Left ventricle myocardium inferior (tissue), 1 donor: ENCODE measurements around the gene FANCE. TPM values are rescaled to one million over a fixed set of nuclear protein-coding genes. Genes with fewer than 3 reads are reported as not detected.
A peak's percentile ranks its signal among the peaks of the same experiment; 100 is the strongest.

Experiments used
- DNase-seq: peaks from one replicate; pipeline ENCODE4 v3.0.0-alpha.2; 2020
- H3K27ac ChIP-seq: fragments of 200-600 bp; replicated peaks from 2 replicates; pipeline ENCODE4 v1.8.0; 2021
- H3K27me3 ChIP-seq: fragments of 200-600 bp; 2 replicates; pipeline ENCODE4 v1.8.0; 2021; ENCODE audit warnings: low read depth
- H3K36me3 ChIP-seq: fragments of 200-600 bp; 2 replicates; pipeline ENCODE4 v1.8.0; 2021
- H3K4me1 ChIP-seq: fragments of 200-600 bp; 2 replicates; pipeline ENCODE4 v1.8.0; 2021
- H3K4me3 ChIP-seq: fragments of 200-600 bp; 2 replicates; pipeline ENCODE4 v1.8.0; 2021; ENCODE audit warnings: mild to moderate bottlenecking, moderate library complexity
- H3K9me3 ChIP-seq: fragments of 200-600 bp; replicated peaks from 2 replicates; pipeline ENCODE4 v1.8.0; 2021
- intact Hi-C: fragments of 100-400 bp; cut with micrococcal nuclease; formaldehyde crosslinking; loops from one replicate; pipeline ENCODE4 v1.11.0; 2022
- total RNA-seq: library from RNA; stranded (reverse); fragmentation: NEBNext Ultra II Directional; extraction: Animal tissue kit (Norgen Biotek cat#: 25700); gene quantifications from one replicate; pipeline ENCODE4 v1.2.1, GENCODE V29; 2021
- TF ChIP-seq, protein P1 (sequence below): fragments of 200-600 bp; IDR thresholded peaks from 2 replicates; pipeline ENCODE4 v1.8.0; 2021; ENCODE audit warnings: antibody characterized with exemption, mild to moderate bottlenecking, borderline replicate concordance
- donor health status: DM: no; HTN: yes; CAD: no; lungs with severe emphysema.

FANCE gene
- total RNA-seq, 1 donor from 2014 or later = 3.7 TPM

DNA sequence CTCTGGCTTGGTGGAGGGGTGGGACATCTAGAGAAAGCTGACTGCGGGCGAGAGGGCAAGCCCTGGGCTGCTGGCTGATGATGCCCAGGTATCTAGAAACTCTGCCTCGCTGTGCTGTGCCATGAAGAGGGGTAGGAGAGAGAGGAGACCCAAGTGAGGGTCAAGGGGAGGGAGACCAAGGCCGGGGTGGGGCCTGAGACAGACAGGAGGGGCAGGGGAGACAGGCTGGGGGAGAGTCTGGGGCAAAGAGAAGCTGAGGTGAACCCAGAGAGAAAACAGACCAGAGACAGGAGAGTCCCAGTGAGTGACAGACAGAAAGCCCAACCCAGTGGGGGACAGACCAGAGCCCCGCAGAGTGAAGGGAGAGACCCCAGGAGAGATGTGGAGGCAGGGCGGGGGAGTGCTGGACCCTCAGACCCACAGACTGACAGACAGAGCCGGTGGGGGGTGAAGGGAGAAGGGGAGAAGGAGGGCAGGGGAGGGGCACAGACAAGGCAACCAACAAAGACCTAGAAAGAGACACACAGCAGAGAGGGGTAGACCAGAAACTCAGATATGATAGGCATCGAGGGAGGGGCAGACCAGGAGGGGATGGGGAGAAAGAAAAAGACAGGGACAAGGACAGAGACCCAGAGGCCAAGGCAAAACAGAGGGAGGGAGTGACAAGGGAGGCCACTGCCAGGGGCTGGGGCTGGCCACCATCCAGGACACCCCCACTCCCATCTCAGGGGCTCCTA lies 38.9 kb downstream of the FANCE start:
- TF ChIP-seq, protein P1, sequence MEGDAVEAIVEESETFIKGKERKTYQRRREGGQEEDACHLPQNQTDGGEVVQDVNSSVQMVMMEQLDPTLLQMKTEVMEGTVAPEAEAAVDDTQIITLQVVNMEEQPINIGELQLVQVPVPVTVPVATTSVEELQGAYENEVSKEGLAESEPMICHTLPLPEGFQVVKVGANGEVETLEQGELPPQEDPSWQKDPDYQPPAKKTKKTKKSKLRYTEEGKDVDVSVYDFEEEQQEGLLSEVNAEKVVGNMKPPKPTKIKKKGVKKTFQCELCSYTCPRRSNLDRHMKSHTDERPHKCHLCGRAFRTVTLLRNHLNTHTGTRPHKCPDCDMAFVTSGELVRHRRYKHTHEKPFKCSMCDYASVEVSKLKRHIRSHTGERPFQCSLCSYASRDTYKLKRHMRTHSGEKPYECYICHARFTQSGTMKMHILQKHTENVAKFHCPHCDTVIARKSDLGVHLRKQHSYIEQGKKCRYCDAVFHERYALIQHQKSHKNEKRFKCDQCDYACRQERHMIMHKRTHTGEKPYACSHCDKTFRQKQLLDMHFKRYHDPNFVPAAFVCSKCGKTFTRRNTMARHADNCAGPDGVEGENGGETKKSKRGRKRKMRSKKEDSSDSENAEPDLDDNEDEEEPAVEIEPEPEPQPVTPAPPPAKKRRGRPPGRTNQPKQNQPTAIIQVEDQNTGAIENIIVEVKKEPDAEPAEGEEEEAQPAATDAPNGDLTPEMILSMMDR = no peak
- Histone ChIP-seq H3K4me3 (peak overlapping the region; percentile 54), H3K4me1 (peaks cover 97% of the 10 kb centered on the region), H3K27ac (peak overlapping the region; percentile 87), H3K27me3 (no peaks in the 10 kb centered on the region), H3K9me3 (no peaks in the 10 kb centered on the region), H3K36me3 (no peaks in the 10 kb centered on the region)
- intact Hi-C loops = no loop called here
- no peak for DNase-seq

DNA sequence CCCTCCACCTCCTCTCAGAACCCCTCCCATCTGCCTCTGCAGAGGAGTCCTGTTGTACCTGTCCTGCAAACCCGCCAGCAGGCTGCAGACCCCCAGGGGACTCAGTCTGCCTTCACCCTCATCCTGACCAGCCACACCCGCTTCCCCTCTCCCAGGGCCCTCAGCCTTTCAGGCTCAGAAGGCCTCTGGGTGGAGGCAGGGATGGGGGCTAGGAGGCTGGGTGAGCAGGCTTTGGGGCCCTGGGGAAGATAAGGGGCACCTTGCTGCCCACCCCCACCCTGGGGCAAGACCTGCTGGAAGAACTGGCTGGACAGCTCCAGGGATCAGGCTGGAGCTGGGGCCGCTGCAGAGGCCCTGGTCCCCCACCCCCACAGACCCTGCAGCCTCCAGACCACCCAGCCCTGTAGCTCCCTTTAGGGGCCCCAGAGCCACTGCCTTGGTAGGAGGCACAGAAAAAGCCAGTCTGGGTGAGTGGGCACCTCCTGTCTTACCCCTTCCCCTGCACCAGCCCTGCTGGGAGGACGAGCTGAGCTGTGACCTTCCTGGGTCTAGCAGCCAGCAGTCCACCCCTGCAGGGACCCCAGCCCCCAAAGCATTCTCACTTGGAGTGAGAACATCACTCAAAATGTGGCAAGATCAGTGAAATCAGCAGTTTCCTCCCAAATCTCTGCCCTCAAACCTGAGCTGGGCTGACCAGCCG lies 39.6 kb downstream of the FANCE start:
- Histone ChIP-seq H3K9me3 (no peaks in the 10 kb centered on the region), H3K36me3 (no peaks in the 10 kb centered on the region), H3K27ac (peak overlapping the region; percentile 87), H3K27me3 (no peaks in the 10 kb centered on the region), H3K4me1 (peaks cover 97% of the 10 kb centered on the region), H3K4me3 (no peak overlapping the region)
- DNase-seq = no peak
- intact Hi-C loops = no loop called here
- TF ChIP-seq, protein P1 = no peak

GRCh38 chr6:35492258-35492973 lies 40.3 kb downstream of the FANCE start:
- Histone ChIP-seq H3K4me3 (no peak overlapping the region), H3K27me3 (no peaks in the 10 kb centered on the region), H3K36me3 (no peaks in the 10 kb centered on the region), H3K4me1 (peaks cover 94% of the 10 kb centered on the region), H3K9me3 (no peaks in the 10 kb centered on the region), H3K27ac (peak overlapping the region; percentile 87)
- DNase-seq = peak; percentile 18
- TF ChIP-seq, protein P1 = no peak
- intact Hi-C loops = no loop called here

DNA sequence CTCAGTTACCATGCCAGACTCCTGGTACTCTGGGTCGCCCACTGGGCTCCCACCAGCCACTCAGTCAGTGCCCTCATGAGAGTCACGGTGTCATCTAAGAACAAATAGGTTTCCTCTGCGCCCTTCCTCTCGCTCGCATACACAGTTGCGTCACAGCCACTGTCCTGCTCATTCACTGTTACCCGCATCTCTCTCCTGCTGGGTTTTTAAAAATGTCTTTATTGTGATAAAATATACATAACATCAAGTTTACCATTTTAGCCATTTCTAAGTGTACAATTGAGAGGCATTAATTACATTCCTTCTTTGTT lies 40.8 kb downstream of the FANCE start:
- H3K9me3 ChIP-seq = no peaks in the 10 kb centered on the region
- intact Hi-C loops = no loop called here
- no peak overlapping the region for H3K4me3 ChIP-seq
- peak; percentile 5 for DNase-seq
- TF ChIP-seq, protein P1 = no peak
- H3K4me1 ChIP-seq = peaks cover 94% of the 10 kb centered on the region
- H3K27ac ChIP-seq = peak overlapping the region; percentile 87
- H3K36me3 ChIP-seq = no peaks in the 10 kb centered on the region
- H3K27me3 ChIP-seq = peaks cover 2% of the 10 kb centered on the region

- Histone ChIP-seq H3K4me1 (peaks cover 94% of the 10 kb centered on the region), H3K27ac (peak overlapping the region; percentile 46), H3K27me3 (peaks cover 7% of the 10 kb centered on the region), H3K4me3 (peak overlapping the region; percentile 85), H3K36me3 (no peaks in the 10 kb centered on the region), H3K9me3 (no peaks in the 10 kb centered on the region)
- peak; percentile 16 for DNase-seq
- TF ChIP-seq, protein P1 = no peak
- intact Hi-C loops = no loop called here
These were observed 41.3 kb downstream of the FANCE start for GRCh38 chr6:35493307-35493983.
